Neutrophil (primary cell): Measurements from ENCODE around the gene FAM25A.

Experiments used
- H3K27ac ChIP-seq: fragments of 200-600 bp; sonication (generic); 2 replicates; pipeline ENCODE4 v1.5.1; 2016; ENCODE audit warnings: mild to moderate bottlenecking, moderate library complexity
- H3K27me3 ChIP-seq: fragments of 200-600 bp; sonication (generic); 2 replicates; pipeline ENCODE4 v1.6.0; 2016; ENCODE audit warnings: mild to moderate bottlenecking
- H3K36me3 ChIP-seq: fragments of 200-600 bp; sonication (generic); 2 replicates; pipeline ENCODE4 v1.5.1; 2017
- H3K4me1 ChIP-seq, 2 experiments: fragments of 200-600 bp in 1 of 2; sonication (generic) in 1 of 2; 1 replicate in 1 of 2; 2 replicates in 1 of 2; pipeline versions ENCODE4 v1.5.1 to v1.6.1; 2013 to 2016; ENCODE audit warnings: low read depth in 1 of 2, low read length in 1 of 2, mild to moderate bottlenecking in 1 of 2, moderate library complexity in 1 of 2; ENCODE audit not compliant: control insufficient read depth in 1 of 2, insufficient read depth in 1 of 2
- H3K4me3 ChIP-seq, 2 experiments: fragments of 200-600 bp in 1 of 2; sonication (generic) in 1 of 2; 1 replicate in 1 of 2; 2 replicates in 1 of 2; pipeline ENCODE4 v1.5.1; 2013 to 2016; ENCODE audit warnings: low read depth in 1 of 2, low read length in 1 of 2, mild to moderate bottlenecking in 1 of 2, moderate library complexity in 1 of 2
- H3K9me3 ChIP-seq: fragments of 200-600 bp; sonication (generic); 2 replicates; pipeline ENCODE4 v1.5.1; 2016
- TF ChIP-seq, protein P1 (sequence below): fragments of 200-600 bp; sonication (generic); IDR thresholded peaks from 2 replicates; pipeline ENCODE4 v1.5.1; 2016; ENCODE audit warnings: antibody characterized with exemption

FAM25A gene

GRCh38 chr10:87058171-87058570 is 38.1 kb downstream of the FAM25A start:
- Histone ChIP-seq H3K4me1 (no peaks in the 10 kb centered on the region), H3K9me3 (no peaks in the 10 kb centered on the region), H3K27me3 (no peaks in the 10 kb centered on the region), H3K27ac (no peak overlapping the region), H3K36me3 (peaks cover 90% of the 10 kb centered on the region), H3K4me3 (no peak overlapping the region)
- TF ChIP-seq, protein P1, sequence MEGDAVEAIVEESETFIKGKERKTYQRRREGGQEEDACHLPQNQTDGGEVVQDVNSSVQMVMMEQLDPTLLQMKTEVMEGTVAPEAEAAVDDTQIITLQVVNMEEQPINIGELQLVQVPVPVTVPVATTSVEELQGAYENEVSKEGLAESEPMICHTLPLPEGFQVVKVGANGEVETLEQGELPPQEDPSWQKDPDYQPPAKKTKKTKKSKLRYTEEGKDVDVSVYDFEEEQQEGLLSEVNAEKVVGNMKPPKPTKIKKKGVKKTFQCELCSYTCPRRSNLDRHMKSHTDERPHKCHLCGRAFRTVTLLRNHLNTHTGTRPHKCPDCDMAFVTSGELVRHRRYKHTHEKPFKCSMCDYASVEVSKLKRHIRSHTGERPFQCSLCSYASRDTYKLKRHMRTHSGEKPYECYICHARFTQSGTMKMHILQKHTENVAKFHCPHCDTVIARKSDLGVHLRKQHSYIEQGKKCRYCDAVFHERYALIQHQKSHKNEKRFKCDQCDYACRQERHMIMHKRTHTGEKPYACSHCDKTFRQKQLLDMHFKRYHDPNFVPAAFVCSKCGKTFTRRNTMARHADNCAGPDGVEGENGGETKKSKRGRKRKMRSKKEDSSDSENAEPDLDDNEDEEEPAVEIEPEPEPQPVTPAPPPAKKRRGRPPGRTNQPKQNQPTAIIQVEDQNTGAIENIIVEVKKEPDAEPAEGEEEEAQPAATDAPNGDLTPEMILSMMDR = no peak

DNA sequence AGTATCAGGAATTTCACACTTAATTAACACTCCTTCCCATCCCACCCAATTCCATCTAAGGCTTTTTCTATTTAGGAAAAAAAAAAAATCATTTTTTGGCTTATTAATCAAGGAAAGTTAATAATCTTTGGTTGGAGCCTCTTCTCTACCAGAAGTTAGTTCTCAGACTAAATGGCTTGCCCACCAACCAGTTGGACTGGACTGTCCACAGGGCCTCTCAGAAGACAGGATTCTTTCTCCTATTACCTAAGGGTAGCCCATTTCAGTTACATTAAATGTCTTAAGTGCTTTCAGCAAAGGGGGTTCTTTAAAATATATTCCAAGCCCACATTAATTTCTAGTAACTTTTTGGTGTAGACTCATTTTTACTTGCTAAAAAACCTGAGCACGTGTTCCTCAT is 39.3 kb downstream of the FAM25A start:
- TF ChIP-seq, protein P1 = no peak
- no peak overlapping the region for H3K27ac ChIP-seq
- H3K4me3 ChIP-seq = no peak overlapping the region
- no peaks in the 10 kb centered on the region for H3K9me3 ChIP-seq
- peaks cover 90% of the 10 kb centered on the region for H3K36me3 ChIP-seq
- H3K27me3 ChIP-seq = no peaks in the 10 kb centered on the region
- no peaks in the 10 kb centered on the region for H3K4me1 ChIP-seq

GRCh38 chr10:87060280-87060928 is 40.3 kb downstream of the FAM25A start:
- Histone ChIP-seq H3K36me3 (peaks cover 88% of the 10 kb centered on the region), H3K27ac (no peak overlapping the region), H3K9me3 (no peaks in the 10 kb centered on the region), H3K27me3 (no peaks in the 10 kb centered on the region), H3K4me1 (no peaks in the 10 kb centered on the region), H3K4me3 (no peak overlapping the region)
- TF ChIP-seq, protein P1 = no peak

- TF ChIP-seq, protein P1 = no peak
- Histone ChIP-seq H3K9me3 (no peaks in the 10 kb centered on the region), H3K27me3 (no peaks in the 10 kb centered on the region), H3K4me3 (no peak overlapping the region), H3K27ac (no peak overlapping the region), H3K4me1 (no peaks in the 10 kb centered on the region), H3K36me3 (peaks cover 79% of the 10 kb centered on the region)
These were observed 44.6 kb downstream of the FAM25A start for GRCh38 chr10:87064651-87065050.

DNA sequence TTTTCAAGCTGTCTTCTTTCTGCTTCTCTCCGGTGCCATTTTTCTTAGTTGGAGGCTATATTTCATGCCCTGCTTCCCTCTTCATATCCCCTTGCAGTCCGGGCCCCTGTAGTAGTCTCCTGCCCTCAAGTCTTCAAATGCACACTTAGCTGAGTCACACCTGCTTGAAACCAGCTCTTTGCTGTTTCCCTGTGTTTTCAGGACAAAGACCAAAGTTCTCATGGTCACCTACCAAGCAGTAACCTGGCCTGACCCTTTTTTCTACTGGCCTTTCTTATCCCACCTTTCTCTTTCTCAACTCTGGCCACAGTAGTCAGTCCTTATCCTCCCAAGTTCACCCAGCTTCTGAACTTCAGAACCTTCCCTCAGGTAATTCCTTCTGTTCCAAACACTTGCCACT is 46.1 kb downstream of the FAM25A start:
- H3K4me3 ChIP-seq = no peak overlapping the region
- no peaks in the 10 kb centered on the region for H3K9me3 ChIP-seq
- H3K27me3 ChIP-seq = no peaks in the 10 kb centered on the region
- H3K4me1 ChIP-seq = no peaks in the 10 kb centered on the region
- peaks cover 77% of the 10 kb centered on the region for H3K36me3 ChIP-seq
- TF ChIP-seq, protein P1 = no peak
- no peak overlapping the region for H3K27ac ChIP-seq

GRCh38 chr10:87066865-87067264 is 46.8 kb downstream of the FAM25A start:
- TF ChIP-seq, protein P1 = no peak
- no peaks in the 10 kb centered on the region for H3K9me3 ChIP-seq
- peaks cover 70% of the 10 kb centered on the region for H3K36me3 ChIP-seq
- H3K4me1 ChIP-seq = no peaks in the 10 kb centered on the region
- H3K4me3 ChIP-seq = no peak overlapping the region
- no peak overlapping the region for H3K27ac ChIP-seq
- no peaks in the 10 kb centered on the region for H3K27me3 ChIP-seq
